HCT116 (cell line): ENCODE data around the gene TCF7L1. TPM values are rescaled to one million over a fixed set of nuclear protein-coding genes. Genes with fewer than 3 reads are reported as not detected.

Experiments used
- ATAC-seq: fragments of 200-7000 bp; cut with Tn5 transposase; 2 replicates; pipeline ENCODE4 v1.9.1; 2020; ENCODE audit warnings: mild to moderate bottlenecking, moderate library complexity
- BruUV-seq: library from RNA; stranded (reverse); fragments of 400-500 nt; replicated peaks from 2 replicates; lab custom pipeline; 2021; lab: Mats Ljungman, UMichigan
- CTCF ChIA-PET: fragments of 300-600 bp; sonication (Branson Sonifier 250); formaldehyde crosslinking; loops from one replicate; lab custom pipeline; 2021; ENCODE audit warnings: antibody characterized with exemption; lab: Charles Lee
- POLR2A ChIA-PET: fragments of 300-600, 350-600 bp; sonication (Branson Sonifier 250); formaldehyde crosslinking; loops from one replicate; lab custom pipeline; 2021; ENCODE audit warnings: antibody characterized with exemption; lab: Charles Lee
- RAD21 ChIA-PET, 2 experiments: fragments of 300-600 bp; sonication (Branson Sonifier 250); formaldehyde crosslinking; loops; one replicate each; lab custom pipeline; 2023; ENCODE audit warnings: low total read pairs in 2 of 2; ENCODE audit not compliant: uncharacterized antibody in 2 of 2, unreplicated experiment in 2 of 2, low non-redundant PET in 1 of 2; lab: Charles Lee
- DNase-seq: peaks from one replicate; pipeline ENCODE4 v3.0.0-alpha.2; 2010; ENCODE audit warnings: low read depth, low spot score
- H2AFZ ChIP-seq: fragments of 200-600 bp; shearing (Covaris generic), sonication (generic); 2 replicates; pipeline ENCODE4 v1.6.1; 2017; ENCODE audit warnings: low read depth, mixed run types, mixed read lengths, antibody characterized with exemption, low read length; ENCODE audit not compliant: poor library complexity, severe bottlenecking
- H3K27ac ChIP-seq: 2 replicates; pipeline ENCODE4 v1.5.1; 2012; ENCODE audit warnings: low read depth, low read length
- H3K27me3 ChIP-seq: fragments of 200-600 bp; sonication (generic); 2 replicates; pipeline ENCODE4 v1.6.1; 2016; ENCODE audit warnings: mixed run types, low read length, mixed read lengths; ENCODE audit not compliant: insufficient read depth
- H3K36me3 ChIP-seq, 2 experiments: fragments of 200-500 bp in 1 of 2; fragments of 200-600 bp in 1 of 2; sonication (Bioruptor generic) in 1 of 2; sonication (generic) in 1 of 2; 2 replicates each; pipeline versions ENCODE4 v1.5.1 to v1.6.1; 2014 to 2016; ENCODE audit warnings: low read length in 2 of 2, inconsistent platforms in 1 of 2, mixed read lengths in 1 of 2, mixed run types in 1 of 2; ENCODE audit not compliant: insufficient read depth in 2 of 2, control insufficient read depth in 1 of 2
- H3K4me1 ChIP-seq, 2 experiments: fragments of 200-600 bp in 1 of 2; sonication (generic) in 1 of 2; 2 replicates each; pipeline versions ENCODE4 v1.5.1 to v1.6.1; 2012 to 2017; ENCODE audit warnings: low read length in 2 of 2, inconsistent platforms in 1 of 2, mild to moderate bottlenecking in 1 of 2, mixed read lengths in 1 of 2, mixed run types in 1 of 2, moderate library complexity in 1 of 2; ENCODE audit not compliant: insufficient read depth in 2 of 2, control insufficient read depth in 1 of 2
- H3K4me2 ChIP-seq: fragments of 200-600 bp; sonication (generic); 2 replicates; pipeline ENCODE4 v1.6.1; 2017; ENCODE audit warnings: mixed run types, low read length, mixed read lengths
- H3K4me3 ChIP-seq, 2 experiments: fragments of 200-600 bp in 1 of 2; sonication (generic) in 1 of 2; replicated peaks in 1 of 2; 2 replicates each; pipeline ENCODE4 v1.5.1; 2011 to 2016; ENCODE audit warnings: low read length in 2 of 2, control low read depth in 1 of 2, low read depth in 1 of 2, mild to moderate bottlenecking in 1 of 2, mixed read lengths in 1 of 2, mixed run types in 1 of 2
- H3K79me2 ChIP-seq: fragments of 200-600 bp; sonication (generic); 2 replicates; pipeline ENCODE4 v1.6.1; 2017; ENCODE audit warnings: mild to moderate bottlenecking, mixed run types, low read length, moderate library complexity, mixed read lengths; ENCODE audit not compliant: insufficient read depth
- H3K9ac ChIP-seq: fragments of 200-600 bp; sonication (generic); 2 replicates; pipeline ENCODE4 v1.6.1; 2016; ENCODE audit warnings: low read length, mixed read lengths
- H3K9me2 ChIP-seq: fragments of 200-600 bp; sonication (generic), shearing (Covaris generic); 2 replicates; pipeline ENCODE4 v1.6.1; 2017; ENCODE audit warnings: mixed run types, mild to moderate bottlenecking, moderate library complexity; ENCODE audit not compliant: insufficient read depth
- H3K9me3 ChIP-seq, 2 experiments: fragments of 200-500 bp in 1 of 2; fragments of 200-600 bp in 1 of 2; sonication (Bioruptor generic) in 1 of 2; sonication (generic) in 1 of 2; 2 replicates each; pipeline ENCODE4 v1.6.1; 2014 to 2017; ENCODE audit warnings: low read length in 2 of 2, mixed read lengths in 2 of 2, inconsistent platforms in 1 of 2, low read depth in 1 of 2, mild to moderate bottlenecking in 1 of 2, mixed run types in 1 of 2, moderate library complexity in 1 of 2; ENCODE audit not compliant: control insufficient read depth in 1 of 2, insufficient read depth in 1 of 2
- H4K20me1 ChIP-seq: fragments of 200-600 bp; sonication (generic), shearing (Covaris generic); 2 replicates; pipeline ENCODE4 v1.6.1; 2017; ENCODE audit warnings: mixed run types, mild to moderate bottlenecking, moderate library complexity; ENCODE audit not compliant: insufficient read depth
- ATF3 ChIP-seq: IDR thresholded peaks from 2 replicates; pipeline ENCODE4 v1.6.1; 2012
- CBX3 ChIP-seq: IDR thresholded peaks from 2 replicates; pipeline ENCODE4 v1.6.1; 2012; ENCODE audit warnings: low read depth
- CEBPB ChIP-seq: IDR thresholded peaks from 2 replicates; pipeline ENCODE4 v1.6.1; 2012; ENCODE audit warnings: low read depth
- CTCF ChIP-seq, 3 experiments: fragments of 200-600 bp in 1 of 3; sonication (generic) in 1 of 3; IDR thresholded peaks in 2 of 3; conservative IDR thresholded peaks in 1 of 3; 2 replicates each; pipeline ENCODE4 v1.5.1; 2012 to 2017; ENCODE audit warnings: low read depth in 2 of 3, low read length in 2 of 3, antibody characterized with exemption in 1 of 3, borderline replicate concordance in 1 of 3, control low read depth in 1 of 3, mild to moderate bottlenecking in 1 of 3, mixed read lengths in 1 of 3, mixed run types in 1 of 3, moderate library complexity in 1 of 3; ENCODE audit not compliant: insufficient read depth in 1 of 3
- EGR1 ChIP-seq: IDR thresholded peaks from 2 replicates; pipeline ENCODE4 v1.6.1; 2012; ENCODE audit warnings: low read depth
- EZH2phosphoT487 ChIP-seq: fragments of 200-600 bp; IDR thresholded peaks from 2 replicates; pipeline ENCODE4 v1.6.1; 2018; ENCODE audit warnings: antibody characterized with exemption, borderline replicate concordance
- FOSL1 ChIP-seq: IDR thresholded peaks from 2 replicates; pipeline ENCODE4 v1.6.1; 2012; ENCODE audit warnings: low read depth
- JUND ChIP-seq: IDR thresholded peaks from 2 replicates; pipeline ENCODE4 v1.6.1; 2012
- MAX ChIP-seq: IDR thresholded peaks from 2 replicates; pipeline ENCODE4 v1.6.1; 2012
- POLR2A ChIP-seq: IDR thresholded peaks from 2 replicates; pipeline ENCODE4 v1.7.0; 2011; ENCODE audit warnings: borderline replicate concordance; ENCODE audit not compliant: insufficient read depth, insufficient read length; ENCODE audit errors: extremely low read depth
- POLR2AphosphoS5 ChIP-seq: IDR thresholded peaks from 2 replicates; pipeline ENCODE4 v1.6.1; 2011; ENCODE audit warnings: mild to moderate bottlenecking, low read depth, low read length, moderate library complexity
- RAD21 ChIP-seq: IDR thresholded peaks from 2 replicates; pipeline ENCODE4 v1.6.1; 2012; ENCODE audit warnings: low read depth, mild to moderate bottlenecking
- SIN3A ChIP-seq: IDR thresholded peaks from 2 replicates; pipeline ENCODE4 v1.6.1; 2012; ENCODE audit warnings: low read depth
- SP1 ChIP-seq: IDR thresholded peaks from 2 replicates; pipeline ENCODE4 v1.6.1; 2012; ENCODE audit warnings: low read depth
- SRF ChIP-seq: IDR thresholded peaks from 2 replicates; pipeline ENCODE4 v1.6.1; 2012; ENCODE audit warnings: low read depth
- TCF7L2 ChIP-seq: IDR thresholded peaks from 2 replicates; pipeline ENCODE4 v1.7.0; 2011; ENCODE audit warnings: borderline replicate concordance, inconsistent platforms; ENCODE audit not compliant: insufficient read depth, insufficient read length; ENCODE audit errors: extremely low read depth
- ZFX ChIP-seq: fragments of 450-650 bp; IDR thresholded peaks from 2 replicates; pipeline ENCODE4 v1.6.1; 2017
- ZNF274 ChIP-seq: fragments of 200-500 bp; sonication (Bioruptor generic); IDR thresholded peaks from 2 replicates; pipeline ENCODE4 v1.6.1; 2014; ENCODE audit warnings: mild to moderate bottlenecking, low read depth, low read length, inconsistent platforms
- intact Hi-C: fragments of 100-400 bp; cut with micrococcal nuclease; formaldehyde crosslinking; loops from 2 replicates; pipeline ENCODE4 v1.10.0; 2022
- total RNA-seq: library from RNA; stranded (reverse); gene quantifications from one replicate; pipeline ENCODE4 v1.2.1, GENCODE V29; 2021; ENCODE audit not compliant: unreplicated experiment

The TCF7L1 gene
- total RNA-seq, 1 experiment from 2014 or later = 10.3 TPM

- POLR2A ChIA-PET = no interaction called here
- H3K27ac ChIP-seq = no peak overlapping the region
- no peak overlapping the region for H3K4me2 ChIP-seq
- H2AFZ ChIP-seq = no peak overlapping the region
- H4K20me1 ChIP-seq = no peaks in the 10 kb centered on the region
- ATAC-seq (no peak), DNase-seq (no peak)
- H3K4me3 ChIP-seq = no peak overlapping the region
- RAD21 ChIA-PET = no interaction called here
- CTCF ChIA-PET = no interaction called here
- no TSS peak for BruUV-seq
- intact Hi-C loops = no loop called here
- H3K4me1 ChIP-seq = no peaks in the 10 kb centered on the region
- 0 out of 2 replicates have a peak, but pooled peaks cover 2% of the 10 kb centered on the region for H3K79me2 ChIP-seq
- H3K9ac ChIP-seq = no peak overlapping the region
- no peaks in the 10 kb centered on the region for H3K27me3 ChIP-seq
- H3K9me2 ChIP-seq = no peaks in the 10 kb centered on the region
- TF ChIP-seq CTCF (IDR thresholded peaks at IDR 0.05 in 2 of 3, conservative IDR thresholded peaks at IDR 0.05 in 1 of 3; ENCODE audit: borderline replicate concordance in 1 of 3, insufficient read depth in 1 of 3, low read depth in 2 of 3, low read length in 2 of 3) = no peak
- TF ChIP-seq EGR1 = no peak
- TF ChIP-seq POLR2A = no peak
- TF ChIP-seq ATF3 = no peak
- no peak for TF ChIP-seq EZH2phosphoT487
- no peak for TF ChIP-seq MAX
- no peak for TF ChIP-seq CBX3
- no peak for TF ChIP-seq FOSL1
- no peak for TF ChIP-seq SP1
- no peak for TF ChIP-seq SIN3A
- TF ChIP-seq JUND = no peak
- TF ChIP-seq TCF7L2 = no peak
- no peak for TF ChIP-seq POLR2AphosphoS5
- no peak for TF ChIP-seq SRF
- TF ChIP-seq CEBPB = no peak
- no peak for TF ChIP-seq ZFX
- no peak for TF ChIP-seq ZNF274
- TF ChIP-seq RAD21 = no peak
- no peaks in the 10 kb centered on the region for H3K36me3 ChIP-seq
- H3K9me3 ChIP-seq = no peaks in the 10 kb centered on the region
Observed at GRCh38 chr2:85148190-85148589, 15.0 kb downstream of the TCF7L1 start.
